ENCODE measurements around the gene SPAG16. TPM values are rescaled to one million over a fixed set of nuclear protein-coding genes. Genes with fewer than 3 reads are reported as not detected.

SPAG16 gene
- total and polyA plus RNA-seq, 2 donors from 2014 or later = 35.9 to 38.5 TPM

DNA sequence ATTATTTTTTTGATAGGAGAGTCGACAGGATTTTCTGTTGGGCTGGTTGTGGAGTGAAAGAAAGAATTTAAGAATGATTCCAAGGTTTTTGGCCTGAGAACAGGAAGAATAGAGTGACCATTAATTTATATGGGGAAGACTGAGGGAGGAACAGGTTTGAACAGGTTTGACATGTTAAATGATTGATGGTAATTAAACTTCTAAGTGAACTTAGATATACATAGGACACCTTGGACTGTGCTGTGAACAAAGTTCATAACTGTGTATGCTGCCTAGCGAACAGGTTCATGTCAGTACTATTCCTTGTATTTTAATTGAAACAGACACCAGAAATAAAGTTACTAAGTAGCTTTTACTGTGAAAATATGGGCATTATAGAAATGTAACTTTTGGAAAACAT lies 212.0 kb downstream of the SPAG16 start:
- DNase-seq (no peak), FAIRE-seq (no peak)
- Histone ChIP-seq H3K9me3 (ENCODE audit: control insufficient read depth in 2 of 3, insufficient read depth in 1 of 3, low read length in 3 of 3) (no peaks in the 10 kb centered on the region), H3K4me3 (ENCODE audit: low read length in 3 of 3) (no peak overlapping the region), H3K27me3 (ENCODE audit: control insufficient read depth, insufficient read depth, low read length) (no peaks in the 10 kb centered on the region), H3K36me3 (ENCODE audit: control insufficient read depth in 2 of 3, insufficient read depth in 3 of 3, low read length in 3 of 3) (no peaks in the 10 kb centered on the region), H3K4me1 (ENCODE audit: control insufficient read depth in 2 of 3, insufficient read depth in 2 of 3, low read depth in 1 of 3, low read length in 3 of 3) (no peaks in the 10 kb centered on the region), H3K27ac (ENCODE audit: low read depth in 2 of 2, low read length in 2 of 2) (no peak overlapping the region), H3K9ac (ENCODE audit: low read length in 3 of 3) (no peak overlapping the region)
- TF ChIP-seq, protein P1, sequence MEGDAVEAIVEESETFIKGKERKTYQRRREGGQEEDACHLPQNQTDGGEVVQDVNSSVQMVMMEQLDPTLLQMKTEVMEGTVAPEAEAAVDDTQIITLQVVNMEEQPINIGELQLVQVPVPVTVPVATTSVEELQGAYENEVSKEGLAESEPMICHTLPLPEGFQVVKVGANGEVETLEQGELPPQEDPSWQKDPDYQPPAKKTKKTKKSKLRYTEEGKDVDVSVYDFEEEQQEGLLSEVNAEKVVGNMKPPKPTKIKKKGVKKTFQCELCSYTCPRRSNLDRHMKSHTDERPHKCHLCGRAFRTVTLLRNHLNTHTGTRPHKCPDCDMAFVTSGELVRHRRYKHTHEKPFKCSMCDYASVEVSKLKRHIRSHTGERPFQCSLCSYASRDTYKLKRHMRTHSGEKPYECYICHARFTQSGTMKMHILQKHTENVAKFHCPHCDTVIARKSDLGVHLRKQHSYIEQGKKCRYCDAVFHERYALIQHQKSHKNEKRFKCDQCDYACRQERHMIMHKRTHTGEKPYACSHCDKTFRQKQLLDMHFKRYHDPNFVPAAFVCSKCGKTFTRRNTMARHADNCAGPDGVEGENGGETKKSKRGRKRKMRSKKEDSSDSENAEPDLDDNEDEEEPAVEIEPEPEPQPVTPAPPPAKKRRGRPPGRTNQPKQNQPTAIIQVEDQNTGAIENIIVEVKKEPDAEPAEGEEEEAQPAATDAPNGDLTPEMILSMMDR (IDR thresholded peaks at IDR 0.05; ENCODE audit: borderline replicate concordance, extremely low read depth, insufficient read depth) = no peak
- intact Hi-C loops (cut with DNase I) = no loop called here

DNA sequence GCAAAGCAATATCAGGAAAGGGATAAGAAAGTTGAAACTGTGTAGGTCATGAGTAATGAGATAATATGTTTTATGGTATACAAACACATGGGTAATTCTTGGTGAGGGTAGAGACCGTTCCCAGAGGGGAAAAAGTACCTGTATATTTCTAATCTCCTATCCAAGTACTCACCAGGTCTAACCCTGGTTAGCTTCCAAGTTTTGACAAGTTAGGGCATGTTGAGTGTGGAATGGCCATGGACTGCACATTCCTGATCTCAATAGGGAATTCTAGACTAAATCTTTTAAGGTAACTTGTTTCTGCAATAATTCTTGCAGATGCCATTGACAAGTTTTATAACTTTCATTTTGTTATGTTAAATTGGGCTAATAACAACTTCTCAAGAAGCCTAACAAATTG lies 216.6 kb downstream of the SPAG16 start:
- FAIRE-seq = no peak
- intact Hi-C loops (cut with DNase I) = no loop called here
- no peaks in the 10 kb centered on the region for H3K36me3 ChIP-seq (ENCODE audit: control insufficient read depth in 2 of 3, insufficient read depth in 3 of 3, low read length in 3 of 3)

DNA sequence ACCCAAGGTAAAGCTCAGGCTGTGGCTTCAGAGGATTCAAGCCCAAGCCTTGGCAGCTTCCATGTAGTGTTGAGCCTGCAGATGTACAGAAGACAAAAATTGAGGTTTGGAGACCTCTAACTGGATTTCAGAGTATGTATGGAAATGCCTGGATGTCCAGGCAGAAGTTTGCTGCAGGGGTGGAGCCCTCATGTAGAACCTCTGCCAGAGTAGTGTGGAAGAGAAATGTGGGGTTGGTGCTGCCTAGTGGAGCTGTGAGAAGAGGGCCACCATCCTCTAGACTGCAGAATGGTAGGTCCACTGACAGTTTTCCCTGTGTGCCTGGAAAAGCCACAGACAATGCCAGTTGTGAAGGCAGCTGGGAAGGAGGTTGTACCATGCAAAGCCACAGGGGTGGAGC lies 239.9 kb downstream of the SPAG16 start:
- Histone ChIP-seq H3K27me3 (ENCODE audit: control insufficient read depth, insufficient read depth, low read length) (no peaks in the 10 kb centered on the region), H3K36me3 (ENCODE audit: control insufficient read depth in 2 of 3, insufficient read depth in 3 of 3, low read length in 3 of 3) (no peaks in the 10 kb centered on the region), H3K4me3 (ENCODE audit: low read length in 3 of 3) (no peak overlapping the region), H3K27ac (ENCODE audit: low read depth in 2 of 2, low read length in 2 of 2) (no peak overlapping the region), H3K9ac (ENCODE audit: low read length in 3 of 3) (no peak overlapping the region), H3K4me1 (ENCODE audit: control insufficient read depth in 2 of 3, insufficient read depth in 2 of 3, low read depth in 1 of 3, low read length in 3 of 3) (no peaks in the 10 kb centered on the region), H3K9me3 (ENCODE audit: control insufficient read depth in 2 of 3, insufficient read depth in 1 of 3, low read length in 3 of 3) (peaks cover 0 to 13% (median 0%) of the 10 kb centered on the region in 3 donors)
- FAIRE-seq (no peak), DNase-seq (no peak)
- TF ChIP-seq, protein P1 (IDR thresholded peaks at IDR 0.05; ENCODE audit: borderline replicate concordance, extremely low read depth, insufficient read depth) = no peak
- intact Hi-C loops (cut with DNase I) = no loop called here

More for the DNA sequence above, 216.6 kb downstream of the SPAG16 start:
- no peak overlapping the region for H3K27ac ChIP-seq (ENCODE audit: low read depth in 2 of 2, low read length in 2 of 2)
- no peaks in the 10 kb centered on the region for H3K9me3 ChIP-seq (ENCODE audit: control insufficient read depth in 2 of 3, insufficient read depth in 1 of 3, low read length in 3 of 3)
- TF ChIP-seq, protein P1 (IDR thresholded peaks at IDR 0.05; ENCODE audit: borderline replicate concordance, extremely low read depth, insufficient read depth) = no peak
- no peaks in the 10 kb centered on the region for H3K27me3 ChIP-seq (ENCODE audit: control insufficient read depth, insufficient read depth, low read length)
- no peak overlapping the region for H3K9ac ChIP-seq (ENCODE audit: low read length in 3 of 3)
- DNase-seq = no peak
- no peaks in the 10 kb centered on the region for H3K4me1 ChIP-seq (ENCODE audit: control insufficient read depth in 2 of 3, insufficient read depth in 2 of 3, low read depth in 1 of 3, low read length in 3 of 3)
- no peak overlapping the region for H3K4me3 ChIP-seq (ENCODE audit: low read length in 3 of 3)

GRCh38 chr2:213537579-213537978 lies 253.3 kb downstream of the SPAG16 start:
- no peaks in the 10 kb centered on the region for H3K4me1 ChIP-seq (ENCODE audit: control insufficient read depth in 2 of 3, insufficient read depth in 2 of 3, low read depth in 1 of 3, low read length in 3 of 3)
- TF ChIP-seq, protein P1 (IDR thresholded peaks at IDR 0.05; ENCODE audit: borderline replicate concordance, extremely low read depth, insufficient read depth) = no peak
- no peak overlapping the region for H3K4me3 ChIP-seq (ENCODE audit: low read length in 3 of 3)
- intact Hi-C loops (cut with DNase I) = no loop called here
- no peak for FAIRE-seq
- no peaks in the 10 kb centered on the region for H3K9me3 ChIP-seq (ENCODE audit: control insufficient read depth in 2 of 3, insufficient read depth in 1 of 3, low read length in 3 of 3)
- H3K27ac ChIP-seq (ENCODE audit: low read depth in 2 of 2, low read length in 2 of 2) = no peak overlapping the region
- H3K27me3 ChIP-seq (ENCODE audit: control insufficient read depth, insufficient read depth, low read length) = no peaks in the 10 kb centered on the region
- no peak for DNase-seq
- H3K9ac ChIP-seq (ENCODE audit: low read length in 3 of 3) = no peak overlapping the region
- H3K36me3 ChIP-seq (ENCODE audit: control insufficient read depth in 2 of 3, insufficient read depth in 3 of 3, low read length in 3 of 3) = no peaks in the 10 kb centered on the region

Data from kidney (tissue), 14 donors.